HEK293T (cell line): ENCODE results near the gene EMD.

ENCODE experiments used
- CTCF ChIA-PET: fragments of 350-600 bp; formaldehyde crosslinking; extraction: SDS; loops from one replicate; lab custom pipeline; 2021; ENCODE audit warnings: antibody characterized with exemption, inconsistent platforms; lab: Yijun Ruan, JAX
- POLR2A ChIA-PET: fragments of 350-600 bp; formaldehyde crosslinking; extraction: SDS; loops from one replicate; lab custom pipeline; 2020; ENCODE audit warnings: antibody characterized with exemption, inconsistent platforms; lab: Yijun Ruan, JAX
- DNase-seq: peaks from one replicate; pipeline ENCODE4 v3.0.0; 2012; ENCODE audit warnings: mixed read lengths; ENCODE audit errors: extremely low spot score
- ARNT ChIP-seq: fragments of 450-650 bp; IDR thresholded peaks from 2 replicates; pipeline ENCODE4 v1.6.1; 2017; ENCODE audit warnings: mild to moderate bottlenecking
- BHLHE40 ChIP-seq: fragments of 450-650 bp; IDR thresholded peaks from 2 replicates; pipeline ENCODE4 v1.6.1; 2016; ENCODE audit warnings: mild to moderate bottlenecking, moderate library complexity, borderline replicate concordance
- CTBP1 ChIP-seq: fragments of 450-650 bp; IDR thresholded peaks from 2 replicates; pipeline ENCODE4 v1.6.1; 2016; ENCODE audit warnings: borderline replicate concordance
- ELF4 ChIP-seq: fragments of 450-650 bp; IDR thresholded peaks from 2 replicates; pipeline ENCODE4 v1.6.1; 2017; ENCODE audit warnings: antibody characterized with exemption
- FOXA1 ChIP-seq: fragments of 450-650 bp; IDR thresholded peaks from 2 replicates; pipeline ENCODE4 v1.6.1; 2016; ENCODE audit warnings: mild to moderate bottlenecking
- FOXK2 ChIP-seq: fragments of 450-650 bp; IDR thresholded peaks from 2 replicates; pipeline ENCODE4 v1.6.1; 2016; ENCODE audit warnings: mild to moderate bottlenecking
- FOXM1 ChIP-seq: fragments of 450-650 bp; IDR thresholded peaks from 2 replicates; pipeline ENCODE4 v1.6.1; 2017; ENCODE audit warnings: mild to moderate bottlenecking, borderline replicate concordance
- HDGF ChIP-seq: fragments of 450-650 bp; IDR thresholded peaks from 2 replicates; pipeline ENCODE4 v1.6.1; 2017; ENCODE audit warnings: antibody characterized with exemption, borderline replicate concordance
- L3MBTL2 ChIP-seq: fragments of 450-650 bp; conservative IDR thresholded peaks from 2 replicates; pipeline ENCODE4 v1.6.1; 2016; ENCODE audit warnings: mild to moderate bottlenecking
- LEF1 ChIP-seq: fragments of 450-650 bp; IDR thresholded peaks from 2 replicates; pipeline ENCODE4 v1.6.1; 2017; ENCODE audit warnings: mild to moderate bottlenecking, borderline replicate concordance
- NFRKB ChIP-seq: fragments of 450-650 bp; IDR thresholded peaks from 2 replicates; pipeline ENCODE4 v1.6.1; 2016; ENCODE audit warnings: mild to moderate bottlenecking, moderate library complexity
- SP1 ChIP-seq: fragments of 450-650 bp; IDR thresholded peaks from 2 replicates; pipeline ENCODE4 v1.6.1; 2017
- SUZ12 ChIP-seq: fragments of 450-650 bp; IDR thresholded peaks from 2 replicates; pipeline ENCODE4 v1.6.1; 2016; ENCODE audit warnings: mild to moderate bottlenecking
- TARDBP ChIP-seq: fragments of 450-650 bp; IDR thresholded peaks from 2 replicates; pipeline ENCODE4 v1.6.1; 2016
- ZNF384 ChIP-seq: fragments of 450-650 bp; IDR thresholded peaks from 2 replicates; pipeline ENCODE4 v1.6.1; 2016
- TF ChIP-seq, protein P1 (sequence below): fragments of 450-650 bp; IDR thresholded peaks from 2 replicates; pipeline ENCODE4 v1.6.1; 2016

EMD gene

DNA sequence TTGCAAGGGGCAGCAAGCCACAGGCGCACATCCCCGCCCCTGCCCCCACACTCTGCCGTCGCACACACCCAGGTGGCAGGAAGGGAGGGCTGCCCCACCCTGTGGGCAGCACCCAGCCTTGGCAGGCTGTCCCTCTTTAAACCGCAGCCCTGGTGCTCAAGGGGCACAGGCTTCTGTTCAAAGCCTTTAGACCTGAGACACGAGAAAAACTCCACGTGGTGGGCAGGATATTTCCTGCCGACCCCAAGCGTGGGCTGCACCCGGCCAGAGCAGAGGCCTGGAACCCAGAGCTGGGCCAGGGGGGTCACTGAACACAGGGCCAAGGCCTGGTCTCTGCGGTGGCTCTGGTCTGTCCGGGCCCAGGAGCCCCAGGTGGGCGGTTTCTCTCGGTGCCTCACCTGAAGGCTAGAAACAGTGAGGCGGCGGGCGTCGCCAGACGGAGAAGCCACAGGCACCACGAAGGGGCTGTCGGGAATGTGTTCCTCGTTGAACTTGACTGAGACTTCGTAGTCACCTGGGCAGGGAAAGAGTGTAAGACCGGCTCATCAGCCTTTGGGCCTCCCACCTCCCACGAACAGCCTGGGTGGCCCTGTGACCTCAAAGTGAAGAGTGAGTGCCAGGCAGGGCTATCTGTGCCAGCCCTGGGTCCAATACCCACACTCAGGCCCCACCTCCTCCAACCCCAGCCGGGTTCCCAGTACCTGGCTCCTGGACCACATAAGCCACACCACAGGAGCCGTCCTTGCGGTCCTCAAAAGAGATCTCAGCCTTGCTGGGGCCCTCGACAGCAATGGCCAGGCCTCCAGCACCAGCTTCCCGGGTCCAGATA, 27.7 kb upstream of the EMD start:
- POLR2A ChIA-PET = no interaction called here
- TF ChIP-seq ZNF384 (no peak), BHLHE40 (no peak), FOXK2 (no peak), TARDBP (no peak), FOXM1 (no peak), SUZ12 (no peak), CTBP1 (no peak), LEF1 (no peak), HDGF (no peak), L3MBTL2 (no peak), ELF4 (no peak), FOXA1 (no peak), ARNT (no peak), NFRKB (no peak), SP1 (no peak)
- TF ChIP-seq, protein P1, sequence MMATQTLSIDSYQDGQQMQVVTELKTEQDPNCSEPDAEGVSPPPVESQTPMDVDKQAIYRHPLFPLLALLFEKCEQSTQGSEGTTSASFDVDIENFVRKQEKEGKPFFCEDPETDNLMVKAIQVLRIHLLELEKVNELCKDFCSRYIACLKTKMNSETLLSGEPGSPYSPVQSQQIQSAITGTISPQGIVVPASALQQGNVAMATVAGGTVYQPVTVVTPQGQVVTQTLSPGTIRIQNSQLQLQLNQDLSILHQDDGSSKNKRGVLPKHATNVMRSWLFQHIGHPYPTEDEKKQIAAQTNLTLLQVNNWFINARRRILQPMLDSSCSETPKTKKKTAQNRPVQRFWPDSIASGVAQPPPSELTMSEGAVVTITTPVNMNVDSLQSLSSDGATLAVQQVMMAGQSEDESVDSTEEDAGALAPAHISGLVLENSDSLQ = no peak
- no peak for DNase-seq
- CTCF ChIA-PET = no interaction called here

DNA sequence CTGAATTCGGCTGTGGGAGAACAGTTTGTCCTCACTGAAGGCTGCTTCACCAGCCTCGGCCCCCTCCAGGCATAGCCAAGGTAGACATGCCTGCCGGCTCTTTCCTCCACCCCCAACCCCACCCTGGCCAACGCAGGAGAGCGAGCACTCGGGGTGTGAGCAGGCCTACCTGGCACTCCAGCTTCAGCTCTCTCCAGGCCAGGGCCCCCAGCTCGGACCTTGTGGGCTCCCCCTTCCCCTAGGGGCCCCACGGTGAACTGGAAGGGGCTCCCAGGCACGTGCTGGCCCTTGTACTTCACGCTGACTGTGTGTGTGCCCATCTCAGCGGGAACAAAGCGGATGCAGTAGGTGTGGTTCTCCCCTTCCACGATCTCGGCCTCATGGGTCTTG, 27.1 kb upstream of the EMD start:
- POLR2A ChIA-PET = no interaction called here
- CTCF ChIA-PET = no interaction called here
- TF ChIP-seq TARDBP (no peak), ZNF384 (no peak), FOXM1 (no peak), LEF1 (no peak), L3MBTL2 (no peak), ARNT (no peak), CTBP1 (no peak), HDGF (no peak), SP1 (no peak), ELF4 (no peak), NFRKB (no peak)
- TF ChIP-seq, protein P1 = no peak
- no peak for DNase-seq

DNA sequence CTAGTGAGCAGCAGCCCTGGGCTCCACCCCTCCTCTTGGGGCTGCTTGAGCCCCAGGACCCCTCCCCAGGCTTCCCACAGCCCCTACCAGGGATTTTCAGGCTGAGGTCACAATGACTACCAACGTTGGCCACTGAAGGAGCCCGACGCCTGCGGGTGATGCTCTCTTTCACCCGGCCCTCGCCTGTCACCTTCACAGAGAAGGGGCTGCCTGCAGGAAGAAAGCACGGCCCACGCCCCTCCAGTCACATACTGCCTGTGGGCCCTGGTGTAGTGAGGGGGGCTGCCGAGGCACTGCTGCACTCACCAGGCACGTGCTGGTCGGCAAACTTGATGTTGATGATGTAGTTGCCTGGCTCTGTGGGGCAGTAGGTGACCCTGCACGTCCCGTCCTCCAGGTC, 26.6 kb upstream of the EMD start:
- no peak for DNase-seq
- CTCF ChIA-PET = no interaction called here
- TF ChIP-seq SUZ12 (no peak), LEF1 (no peak), CTBP1 (no peak), FOXK2 (no peak), ARNT (no peak), TARDBP (no peak), SP1 (no peak), ELF4 (no peak), NFRKB (no peak)
- POLR2A ChIA-PET = no interaction called here

DNA sequence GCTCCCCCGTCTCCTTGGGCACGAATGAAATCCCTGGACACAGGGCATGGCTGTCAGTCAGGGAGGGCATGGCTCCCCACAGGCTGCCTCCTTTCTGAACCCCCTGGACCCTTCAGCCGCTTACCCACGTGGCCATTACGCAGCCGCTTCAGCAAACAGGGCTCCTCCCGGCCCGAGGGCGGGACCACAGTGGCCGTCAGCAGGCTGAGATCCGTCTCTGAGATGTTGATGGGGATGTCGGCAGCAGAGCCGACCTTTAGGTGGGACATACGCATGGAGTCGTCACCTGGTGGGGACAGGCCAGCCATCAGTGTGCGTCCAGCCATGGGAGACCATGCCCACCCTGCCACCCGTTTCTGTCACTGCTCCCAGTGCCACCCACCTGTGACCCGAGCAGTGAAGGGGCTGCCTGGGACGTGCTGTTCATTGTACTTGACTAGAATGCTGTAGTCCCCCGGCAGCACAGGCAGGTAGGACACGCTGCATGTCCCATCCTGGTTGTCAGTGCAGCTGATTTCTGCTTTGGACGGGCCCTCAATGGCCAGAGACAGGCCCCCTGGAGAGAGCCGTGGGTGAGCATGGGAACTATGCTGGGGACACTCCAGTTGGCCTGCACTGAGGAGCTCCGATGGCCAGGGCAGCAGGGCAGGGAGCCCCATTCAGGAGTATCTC, 25.8 kb upstream of the EMD start:
- no peak for DNase-seq
- TF ChIP-seq ARNT (no peak), SP1 (no peak), LEF1 (no peak), FOXM1 (no peak)
- TF ChIP-seq, protein P1 = no peak
- ChIA-PET CTCF (no interaction called here), POLR2A (no interaction called here)

DNA sequence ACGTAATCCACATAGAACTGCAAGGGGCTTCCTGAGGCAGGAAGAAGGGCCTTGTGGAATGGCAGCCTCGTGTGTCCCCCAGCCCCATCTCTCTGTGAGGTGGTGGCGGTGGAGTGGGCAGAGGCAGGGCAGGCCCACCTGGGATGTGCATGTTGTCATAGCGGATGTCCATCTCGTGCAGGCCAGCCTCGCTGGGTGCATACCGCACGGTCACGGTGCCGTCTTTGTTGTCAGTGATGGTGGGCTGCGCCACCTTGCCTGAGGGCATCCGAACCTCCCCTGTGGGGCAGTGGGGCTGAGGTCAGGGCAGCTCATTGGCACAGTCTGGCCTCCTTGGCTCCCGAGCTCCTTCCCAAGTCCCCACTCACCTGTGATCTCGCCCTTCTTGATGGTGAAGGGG, 25.1 kb upstream of the EMD start:
- ChIA-PET POLR2A (no interaction called here), CTCF (no interaction called here)
- TF ChIP-seq CTBP1 (no peak), ZNF384 (no peak), FOXA1 (no peak), FOXM1 (no peak), LEF1 (no peak), FOXK2 (no peak), ARNT (no peak), L3MBTL2 (no peak), ELF4 (no peak), BHLHE40 (no peak), SP1 (no peak), TARDBP (no peak), NFRKB (no peak)
- DNase-seq = no peak

DNA sequence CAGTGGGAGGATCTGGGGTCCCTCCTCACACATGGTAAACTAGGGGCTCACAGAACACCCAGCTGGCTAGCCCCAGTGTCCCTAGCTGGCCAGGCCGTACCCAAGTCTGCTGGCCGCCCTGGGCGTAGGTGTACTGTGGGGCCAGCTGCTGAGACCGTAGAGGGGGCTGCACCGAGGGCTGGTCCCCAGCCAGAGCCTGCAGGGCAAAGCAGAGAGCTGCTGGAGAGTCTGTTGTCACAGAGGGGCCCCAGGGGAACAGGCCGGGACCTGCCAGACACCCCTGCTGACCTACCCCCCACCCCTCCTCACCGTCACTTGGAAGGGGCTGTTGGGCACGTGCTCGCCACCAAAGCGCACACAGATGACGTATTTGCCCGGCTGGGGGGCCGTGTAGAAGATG, 24.6 kb upstream of the EMD start:
- DNase-seq = no peak
- POLR2A ChIA-PET = no interaction called here
- CTCF ChIA-PET = no interaction called here
- TF ChIP-seq NFRKB (no peak), ARNT (no peak), HDGF (no peak), FOXM1 (no peak), L3MBTL2 (no peak), CTBP1 (no peak), TARDBP (no peak), FOXK2 (no peak), BHLHE40 (no peak), LEF1 (no peak), ZNF384 (no peak), SUZ12 (no peak), ELF4 (no peak), SP1 (no peak), FOXA1 (no peak)
- TF ChIP-seq, protein P1 = no peak
